GM12878 (cell line): ENCODE results near the gene OSBPL5. TPM values are rescaled to one million over a fixed set of nuclear protein-coding genes. Genes with fewer than 3 reads are reported as not detected.

Experiments
- ATAC-seq: fragments of 200-7000 bp; cut with Tn5 transposase; 3 replicates; pipeline ENCODE4 v1.9.1; 2020; ENCODE audit warnings: mild to moderate bottlenecking, moderate library complexity
- BruUV-seq: library from RNA; stranded (reverse); fragments of 400-500 nt; replicated peaks from 2 replicates; lab custom pipeline; 2021; lab: Mats Ljungman, UMichigan
- CTCF ChIA-PET: fragments of 300-600 bp; sonication (Branson Sonifier 250); formaldehyde crosslinking; extraction: SDS; loops from one replicate; lab custom pipeline; 2021; ENCODE audit warnings: inconsistent platforms; lab: Yijun Ruan, JAX
- POLR2A ChIA-PET: fragments of 350-600 bp; formaldehyde crosslinking; extraction: SDS; loops from one replicate; lab custom pipeline; 2021; ENCODE audit warnings: inconsistent platforms; lab: Charles Lee
- RAD21 ChIA-PET: fragments of 300-600 bp; sonication (Branson Sonifier 250); formaldehyde crosslinking; loops from one replicate; lab custom pipeline; 2023; ENCODE audit warnings: antibody characterized with exemption; ENCODE audit not compliant: unreplicated experiment; lab: Charles Lee
- SMC1A ChIA-PET: fragments of 300-600 bp; sonication (Branson Sonifier 250); formaldehyde crosslinking; loops from one replicate; lab custom pipeline; 2023; ENCODE audit not compliant: unreplicated experiment, uncharacterized antibody; lab: Charles Lee
- DNase-seq: peaks from one replicate; pipeline ENCODE4 v3.0.0-alpha.2; 2011; ENCODE audit warnings: low read depth, low spot score
- FAIRE-seq: peaks from 3 replicates; lab custom pipeline; 2011; peaks lifted over from hg19 to GRCh38; lab: Jason Lieb, UNC
- H2AFZ ChIP-seq: 2 replicates; pipeline ENCODE4 v1.6.0; 2011; ENCODE audit warnings: low read depth, low read length, control low read depth; ENCODE audit not compliant: control insufficient read depth
- H3K27ac ChIP-seq: 2 replicates; pipeline ENCODE4 v1.5.1; 2011; ENCODE audit warnings: control low read depth; ENCODE audit not compliant: control insufficient read depth, insufficient read depth
- H3K27me3 ChIP-seq, 2 experiments: replicated peaks in 1 of 2; 2 replicates each; pipeline versions ENCODE4 v1.6.0 to v1.6.1; 2011; ENCODE audit warnings: low read length in 1 of 2; ENCODE audit not compliant: control insufficient read depth in 2 of 2, insufficient read depth in 2 of 2
- H3K36me3 ChIP-seq, 2 experiments: 2 replicates each; pipeline ENCODE4 v1.5.1; 2011; ENCODE audit warnings: low read length in 1 of 2; ENCODE audit not compliant: control insufficient read depth in 2 of 2, insufficient read depth in 2 of 2
- H3K4me1 ChIP-seq: 2 replicates; pipeline ENCODE4 v1.6.1; 2011; ENCODE audit warnings: mild to moderate bottlenecking, low read length, moderate library complexity, mixed read lengths; ENCODE audit not compliant: control insufficient read depth, insufficient read depth
- H3K4me2 ChIP-seq: 2 replicates; pipeline ENCODE4 v1.6.0; 2011; ENCODE audit warnings: control low read depth; ENCODE audit not compliant: control insufficient read depth, insufficient read depth
- H3K4me3 ChIP-seq: fragments of 200-600 bp; sonication (generic); 2 replicates; pipeline ENCODE4 v1.5.1; 2016
- H3K79me2 ChIP-seq: 2 replicates; pipeline ENCODE4 v1.6.0; 2011; ENCODE audit warnings: low read length; ENCODE audit not compliant: control insufficient read depth, insufficient read depth
- H3K9ac ChIP-seq: 2 replicates; pipeline ENCODE4 v1.8.0; 2011; ENCODE audit warnings: low read length, control low read depth, mixed read lengths; ENCODE audit not compliant: control insufficient read depth, insufficient read depth
- H3K9me3 ChIP-seq: replicated peaks from 3 replicates; pipeline ENCODE4 v1.5.1; 2011; ENCODE audit warnings: mild to moderate bottlenecking, low read length; ENCODE audit not compliant: control insufficient read depth, insufficient read depth
- H4K20me1 ChIP-seq: 2 replicates; pipeline ENCODE4 v1.6.0; 2011; ENCODE audit not compliant: control insufficient read depth, insufficient read depth
- DPF2 ChIP-seq: fragments of 450-650 bp; IDR thresholded peaks from 2 replicates; pipeline ENCODE4 v1.6.1; 2017; ENCODE audit warnings: mild to moderate bottlenecking
- KAT2A ChIP-seq: conservative IDR thresholded peaks from 2 replicates; pipeline ENCODE4 v1.6.1; 2011; ENCODE audit warnings: low read depth, low read length; ENCODE audit not compliant: control insufficient read depth
- POLR2AphosphoS5 ChIP-seq: IDR thresholded peaks from 2 replicates; pipeline ENCODE4 v1.6.1; 2011; ENCODE audit warnings: mild to moderate bottlenecking, low read length, inconsistent platforms
- RAD51 ChIP-seq: fragments of 450-650 bp; IDR thresholded peaks from 2 replicates; pipeline ENCODE4 v1.6.1; 2016; ENCODE audit warnings: moderate library complexity, mild to moderate bottlenecking, inconsistent platforms
- RBBP5 ChIP-seq: fragments of 200-600 bp; sonication (generic); conservative IDR thresholded peaks from 2 replicates; pipeline ENCODE4 v1.6.1; 2016
- WGBS: methylation state at CpG from one replicate; pipeline ENCODE4 v1.1.6; 2016; ENCODE audit warnings: low lambda C conversion rate; ENCODE audit not compliant: insufficient replicate concordance, insufficient coverage; ENCODE audit errors: missing lambda C conversion rate; 5-methylcytosine and 5-hydroxymethylcytosine counted together
- in situ Hi-C: fragments of 300-500 bp; cut with MboI; formaldehyde crosslinking; loops from 9 replicates; pipeline ENCODE4 v1.14.3; 2018; ENCODE audit warnings: mixed read lengths
- intact Hi-C: fragments of 100-400 bp; cut with micrococcal nuclease; formaldehyde crosslinking; loops from one replicate; pipeline ENCODE4 v1.14.2; 2022; ENCODE audit not compliant: unreplicated experiment
- polyA plus RNA-seq, 11 experiments: library from polyadenylated mRNA; depleted of rRNA in 4 of 11; unstranded in 6 of 11; stranded (reverse) in 5 of 11; fragments of >200 nt; fragmentation: Nextera tagmentation in 4 of 11; fragmentation: Illumina TruSeq in 1 of 11; extraction: Ambion mirVana in 4 of 11; extraction: Trizol in 1 of 11; gene quantifications; 1 replicate in 1 of 11; 2 replicates in 10 of 11; pipeline versions ENCODE4 v1.2.1 to v1.2.3, GENCODE V29; 2011 to 2016; ENCODE audit warnings: inconsistent platforms in 2 of 11, missing spikeins in 2 of 11, low read depth in 1 of 11
- total RNA-seq, 4 experiments: library from RNA; depleted of rRNA in 3 of 4; stranded (reverse); fragments of >200 nt in 3 of 4; fragmentation: Illumina TruSeq in 1 of 4; extraction: Trizol in 1 of 4; gene quantifications; 2 replicates each; pipeline versions ENCODE4 v1.2.1 to v1.2.3, GENCODE V29; 2013 to 2021
- TF ChIP-seq, protein P1 (sequence below): fragments of 450-650 bp; IDR thresholded peaks from 2 replicates; pipeline ENCODE4 v1.6.1; 2017; ENCODE audit warnings: mild to moderate bottlenecking
- TF ChIP-seq, protein P2 (sequence below): fragments of 450-650 bp; conservative IDR thresholded peaks from 2 replicates; pipeline ENCODE4 v1.6.1; 2017; ENCODE audit warnings: mild to moderate bottlenecking, moderate library complexity

OSBPL5 gene
- total and polyA plus RNA-seq, 10 of the 15 experiments (the other 5 are each of a cell fraction or from before 2014, with no cell fraction given), result not detected

DNA sequence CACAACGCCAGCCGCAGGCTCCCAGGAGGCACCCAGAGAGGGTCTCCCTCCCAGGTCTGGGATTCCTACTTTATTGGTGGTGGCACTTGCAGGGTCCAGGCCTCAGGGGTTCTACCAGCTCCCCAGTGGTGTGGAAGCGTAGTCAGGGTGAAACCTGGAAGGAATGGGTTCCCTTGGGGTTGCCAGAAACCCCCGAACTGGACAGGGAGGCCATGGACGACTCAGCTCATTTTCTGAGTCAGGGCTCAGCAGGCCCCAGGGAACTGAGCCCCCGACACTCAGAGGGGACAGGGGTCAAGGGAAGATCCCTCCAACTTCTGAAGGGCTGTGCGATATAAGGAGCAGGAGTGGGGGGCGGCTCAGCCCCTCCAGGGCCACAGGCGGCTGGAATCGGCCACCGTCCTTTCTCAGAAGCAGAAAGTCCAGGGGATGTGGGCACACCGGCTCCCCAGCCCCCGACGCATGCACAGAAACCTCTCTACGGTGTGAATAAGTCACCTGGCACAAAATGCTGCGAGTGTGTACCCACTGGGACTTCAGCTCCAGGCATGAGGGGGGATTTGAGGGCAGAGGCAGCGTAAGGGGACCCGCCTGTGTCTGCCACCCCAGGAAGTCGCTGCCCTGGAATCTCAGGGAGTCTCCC, 28.4 kb upstream of the OSBPL5 start:
- ChIA-PET RAD21 (no interaction called here), SMC1A (no interaction called here)
- H3K4me2 ChIP-seq, result no peak overlapping the region
- intact Hi-C loops, result no loop called here
- TF ChIP-seq KAT2A, result no peak
- no peak for TF ChIP-seq RBBP5
- TF ChIP-seq, protein P1, sequence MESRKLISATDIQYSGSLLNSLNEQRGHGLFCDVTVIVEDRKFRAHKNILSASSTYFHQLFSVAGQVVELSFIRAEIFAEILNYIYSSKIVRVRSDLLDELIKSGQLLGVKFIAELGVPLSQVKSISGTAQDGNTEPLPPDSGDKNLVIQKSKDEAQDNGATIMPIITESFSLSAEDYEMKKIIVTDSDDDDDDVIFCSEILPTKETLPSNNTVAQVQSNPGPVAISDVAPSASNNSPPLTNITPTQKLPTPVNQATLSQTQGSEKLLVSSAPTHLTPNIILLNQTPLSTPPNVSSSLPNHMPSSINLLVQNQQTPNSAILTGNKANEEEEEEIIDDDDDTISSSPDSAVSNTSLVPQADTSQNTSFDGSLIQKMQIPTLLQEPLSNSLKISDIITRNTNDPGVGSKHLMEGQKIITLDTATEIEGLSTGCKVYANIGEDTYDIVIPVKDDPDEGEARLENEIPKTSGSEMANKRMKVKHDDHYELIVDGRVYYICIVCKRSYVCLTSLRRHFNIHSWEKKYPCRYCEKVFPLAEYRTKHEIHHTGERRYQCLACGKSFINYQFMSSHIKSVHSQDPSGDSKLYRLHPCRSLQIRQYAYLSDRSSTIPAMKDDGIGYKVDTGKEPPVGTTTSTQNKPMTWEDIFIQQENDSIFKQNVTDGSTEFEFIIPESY, result no peak
- TF ChIP-seq, protein P2, sequence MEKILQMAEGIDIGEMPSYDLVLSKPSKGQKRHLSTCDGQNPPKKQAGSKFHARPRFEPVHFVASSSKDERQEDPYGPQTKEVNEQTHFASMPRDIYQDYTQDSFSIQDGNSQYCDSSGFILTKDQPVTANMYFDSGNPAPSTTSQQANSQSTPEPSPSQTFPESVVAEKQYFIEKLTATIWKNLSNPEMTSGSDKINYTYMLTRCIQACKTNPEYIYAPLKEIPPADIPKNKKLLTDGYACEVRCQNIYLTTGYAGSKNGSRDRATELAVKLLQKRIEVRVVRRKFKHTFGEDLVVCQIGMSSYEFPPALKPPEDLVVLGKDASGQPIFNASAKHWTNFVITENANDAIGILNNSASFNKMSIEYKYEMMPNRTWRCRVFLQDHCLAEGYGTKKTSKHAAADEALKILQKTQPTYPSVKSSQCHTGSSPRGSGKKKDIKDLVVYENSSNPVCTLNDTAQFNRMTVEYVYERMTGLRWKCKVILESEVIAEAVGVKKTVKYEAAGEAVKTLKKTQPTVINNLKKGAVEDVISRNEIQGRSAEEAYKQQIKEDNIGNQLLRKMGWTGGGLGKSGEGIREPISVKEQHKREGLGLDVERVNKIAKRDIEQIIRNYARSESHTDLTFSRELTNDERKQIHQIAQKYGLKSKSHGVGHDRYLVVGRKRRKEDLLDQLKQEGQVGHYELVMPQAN, result no peak
- TF ChIP-seq RAD51, result no peak
- no peak for TF ChIP-seq DPF2
- no peak for TF ChIP-seq POLR2AphosphoS5
- TF ChIP-seq, all 136 proteins: peak for 0
- no peaks in the 10 kb centered on the region for H3K9me3 ChIP-seq
- no peak overlapping the region for H2AFZ ChIP-seq
- ChIA-PET CTCF (no interaction called here), POLR2A (no interaction called here)
- no peaks in the 10 kb centered on the region for H4K20me1 ChIP-seq
- FAIRE-seq (no peak), DNase-seq (no peak), ATAC-seq (no peak)
- WGBS, result 31% methylated on average over 19 of the region's 19 CpGs
- no peaks in the 10 kb centered on the region for H3K36me3 ChIP-seq
- no peaks in the 10 kb centered on the region for H3K79me2 ChIP-seq
- no peak overlapping the region for H3K4me3 ChIP-seq
- in situ Hi-C loops, result no loop called here
- no peaks in the 10 kb centered on the region; a peak in 1 of 4 replicates for H3K27me3 ChIP-seq
- H3K27ac ChIP-seq, result no peak overlapping the region
- no peaks in the 10 kb centered on the region for H3K4me1 ChIP-seq
- BruUV-seq, result no TSS peak
- no peak overlapping the region for H3K9ac ChIP-seq
